ENCODE data around the gene ENPP7.

ENPP7 gene

GRCh38 chr17:79711715-79712305 is 18.9 kb upstream of the ENPP7 start:
- no peak overlapping the region for H3K27ac ChIP-seq (ENCODE audit: low read length)
- H2AFZ ChIP-seq (ENCODE audit: low read depth, low read length): no peak overlapping the region
- no peak overlapping the region for H3K4me3 ChIP-seq (ENCODE audit: low read length)
- no peaks in the 10 kb centered on the region for H3K79me2 ChIP-seq (ENCODE audit: low read length)
- H3K4me1 ChIP-seq (ENCODE audit: low read length): no peaks in the 10 kb centered on the region
- no peak for TF ChIP-seq EZH2phosphoT487 (IDR thresholded peaks at IDR 0.05; ENCODE audit: low read depth)
- TF ChIP-seq, protein P1, sequence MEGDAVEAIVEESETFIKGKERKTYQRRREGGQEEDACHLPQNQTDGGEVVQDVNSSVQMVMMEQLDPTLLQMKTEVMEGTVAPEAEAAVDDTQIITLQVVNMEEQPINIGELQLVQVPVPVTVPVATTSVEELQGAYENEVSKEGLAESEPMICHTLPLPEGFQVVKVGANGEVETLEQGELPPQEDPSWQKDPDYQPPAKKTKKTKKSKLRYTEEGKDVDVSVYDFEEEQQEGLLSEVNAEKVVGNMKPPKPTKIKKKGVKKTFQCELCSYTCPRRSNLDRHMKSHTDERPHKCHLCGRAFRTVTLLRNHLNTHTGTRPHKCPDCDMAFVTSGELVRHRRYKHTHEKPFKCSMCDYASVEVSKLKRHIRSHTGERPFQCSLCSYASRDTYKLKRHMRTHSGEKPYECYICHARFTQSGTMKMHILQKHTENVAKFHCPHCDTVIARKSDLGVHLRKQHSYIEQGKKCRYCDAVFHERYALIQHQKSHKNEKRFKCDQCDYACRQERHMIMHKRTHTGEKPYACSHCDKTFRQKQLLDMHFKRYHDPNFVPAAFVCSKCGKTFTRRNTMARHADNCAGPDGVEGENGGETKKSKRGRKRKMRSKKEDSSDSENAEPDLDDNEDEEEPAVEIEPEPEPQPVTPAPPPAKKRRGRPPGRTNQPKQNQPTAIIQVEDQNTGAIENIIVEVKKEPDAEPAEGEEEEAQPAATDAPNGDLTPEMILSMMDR (IDR thresholded peaks at IDR 0.05; ENCODE audit: low read depth, low read length): no peak
- no peaks in the 10 kb centered on the region for H3K27me3 ChIP-seq (ENCODE audit: low read depth, low read length)
- H3K36me3 ChIP-seq (replicated peaks; ENCODE audit: low read depth, low read length): no peaks in the 10 kb centered on the region
- no peaks in the 10 kb centered on the region for H3K9me3 ChIP-seq (ENCODE audit: insufficient read depth, low read length)
- H3K9ac ChIP-seq (ENCODE audit: low read length): no peak overlapping the region
- no peak overlapping the region for H3K4me2 ChIP-seq (ENCODE audit: low read length)
- no peaks in the 10 kb centered on the region for H4K20me1 ChIP-seq (ENCODE audit: insufficient read depth, low read length)

- Histone ChIP-seq H3K4me2 (ENCODE audit: low read length) (no peak overlapping the region), H3K9ac (ENCODE audit: low read length) (no peak overlapping the region), H3K4me1 (ENCODE audit: low read length) (no peaks in the 10 kb centered on the region)
These were observed 17.4 kb upstream of the ENPP7 start for GRCh38 chr17:79713391-79713790.

DNA sequence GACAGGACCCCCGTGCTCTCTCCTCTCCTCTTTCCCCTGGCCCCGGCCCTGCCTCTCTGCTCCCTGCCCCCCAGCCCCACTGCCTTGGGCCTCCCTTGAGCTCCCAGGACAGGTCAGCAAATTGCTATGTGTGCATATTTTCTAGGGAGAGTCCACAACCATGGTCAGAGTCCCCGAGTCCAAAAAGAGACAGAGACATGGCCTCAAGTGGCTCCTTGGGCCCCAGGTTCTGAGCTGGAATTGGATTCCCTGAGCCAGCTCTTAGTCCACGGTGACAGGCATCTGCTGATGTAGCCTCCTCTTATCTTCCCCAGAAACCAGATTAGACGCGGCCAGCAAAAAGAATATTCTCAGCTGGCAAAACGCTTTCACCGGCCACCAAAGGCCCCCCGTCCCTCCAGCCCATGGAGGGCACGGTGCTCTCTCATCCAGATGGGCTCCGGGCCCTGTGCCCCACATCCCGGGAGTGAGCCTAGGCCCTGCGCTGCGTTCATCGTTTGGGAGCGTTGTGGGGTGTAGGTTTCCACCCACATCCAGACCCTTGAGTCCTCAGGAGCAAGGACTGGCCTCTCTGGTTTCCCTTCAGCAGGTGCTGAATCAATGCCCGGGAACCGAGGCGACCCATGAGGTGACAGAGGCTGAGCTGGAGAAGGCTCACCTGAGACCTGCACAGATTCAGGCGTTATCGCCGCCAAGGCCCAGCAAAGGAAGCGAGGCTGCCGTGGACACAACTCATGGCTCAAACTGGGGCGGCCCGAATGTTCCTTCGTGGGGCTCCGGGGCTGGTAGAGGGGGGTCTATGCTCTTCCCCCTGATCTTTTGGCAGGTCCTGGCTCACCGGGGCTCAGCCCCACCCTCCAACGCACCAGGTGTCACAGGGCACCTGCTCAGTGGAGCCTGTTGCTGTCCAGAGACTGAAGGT is 16.3 kb upstream of the ENPP7 start:
- no peaks in the 10 kb centered on the region for H4K20me1 ChIP-seq (ENCODE audit: insufficient read depth, low read length)
- no peak overlapping the region for H2AFZ ChIP-seq (ENCODE audit: low read depth, low read length)
- no peak overlapping the region for H3K9ac ChIP-seq (ENCODE audit: low read length)
- no peaks in the 10 kb centered on the region for H3K79me2 ChIP-seq (ENCODE audit: low read length)
- no peak overlapping the region for H3K27ac ChIP-seq (ENCODE audit: low read length)
- H3K4me1 ChIP-seq (ENCODE audit: low read length): no peaks in the 10 kb centered on the region
- H3K36me3 ChIP-seq (replicated peaks; ENCODE audit: low read depth, low read length): no peaks in the 10 kb centered on the region
- H3K4me2 ChIP-seq (ENCODE audit: low read length): no peak overlapping the region
- H3K27me3 ChIP-seq (ENCODE audit: low read depth, low read length): no peaks in the 10 kb centered on the region
- TF ChIP-seq, protein P1 (IDR thresholded peaks at IDR 0.05; ENCODE audit: low read depth, low read length): no peak
- no peak for TF ChIP-seq EZH2phosphoT487 (IDR thresholded peaks at IDR 0.05; ENCODE audit: low read depth)
- no peaks in the 10 kb centered on the region for H3K9me3 ChIP-seq (ENCODE audit: insufficient read depth, low read length)
- H3K4me3 ChIP-seq (ENCODE audit: low read length): no peak overlapping the region

More at GRCh38 chr17:79713391-79713790, 17.4 kb upstream of the ENPP7 start:
- H3K79me2 ChIP-seq (ENCODE audit: low read length): no peaks in the 10 kb centered on the region
- no peak overlapping the region for H3K4me3 ChIP-seq (ENCODE audit: low read length)
- no peak overlapping the region for H3K27ac ChIP-seq (ENCODE audit: low read length)
- H3K36me3 ChIP-seq (replicated peaks; ENCODE audit: low read depth, low read length): no peaks in the 10 kb centered on the region
- no peak overlapping the region for H2AFZ ChIP-seq (ENCODE audit: low read depth, low read length)
- H3K9me3 ChIP-seq (ENCODE audit: insufficient read depth, low read length): no peaks in the 10 kb centered on the region
- H3K27me3 ChIP-seq (ENCODE audit: low read depth, low read length): no peaks in the 10 kb centered on the region
- H4K20me1 ChIP-seq (ENCODE audit: insufficient read depth, low read length): no peaks in the 10 kb centered on the region
- TF ChIP-seq, protein P1 (IDR thresholded peaks at IDR 0.05; ENCODE audit: low read depth, low read length): no peak
- TF ChIP-seq EZH2phosphoT487 (IDR thresholded peaks at IDR 0.05; ENCODE audit: low read depth): no peak
